GM18909 (cell line): ENCODE results near the gene TARS1.
A peak's percentile ranks its signal among the peaks of the same experiment; 100 is the strongest.

ENCODE experiments used
- ATAC-seq: cut with Tn5 transposase; IDR thresholded peaks from one replicate; pipeline ENCODE4 v1.9.1; 2021; ENCODE audit warnings: mild to moderate bottlenecking; ENCODE audit not compliant: unreplicated experiment, poor library complexity

The TARS1 gene

GRCh38 chr5:33440482-33441240 lies at the start of gene TARS1:
Gene TARS1, plus strand, starts transcription at chr5:33440965. Its CDS starts 122 bp downstream, at chr5:33441087.
- ATAC-seq = peak; percentile 96

- no peak for ATAC-seq
These were observed 42.3 kb upstream of the TARS1 start for GRCh38 chr5:33398501-33398900.

DNA sequence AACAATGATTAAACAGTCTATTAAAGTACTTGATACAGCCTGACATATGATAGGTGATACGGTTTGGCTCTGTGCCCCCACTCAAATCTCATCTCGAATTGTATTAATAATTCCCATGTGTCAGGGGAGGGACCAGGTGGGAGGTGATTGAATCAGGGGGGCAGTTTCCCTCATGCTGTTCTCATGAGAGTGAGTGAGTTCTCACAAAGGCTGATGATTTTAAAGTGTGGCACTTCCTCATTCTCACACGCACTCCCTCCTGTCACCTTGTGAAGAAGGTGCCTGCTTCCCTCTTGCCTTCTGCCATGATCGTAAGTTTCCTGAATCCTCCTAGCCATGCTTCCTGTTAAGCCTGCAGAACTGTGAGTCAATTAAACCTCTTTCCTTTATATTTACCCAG lies 40.1 kb upstream of the TARS1 start:
- peak; percentile 54 for ATAC-seq

GRCh38 chr5:33401482-33402390 lies 39.0 kb upstream of the TARS1 start:
- ATAC-seq = no peak

- no peak for ATAC-seq
These were observed 37.6 kb upstream of the TARS1 start for GRCh38 chr5:33403187-33403586.

DNA sequence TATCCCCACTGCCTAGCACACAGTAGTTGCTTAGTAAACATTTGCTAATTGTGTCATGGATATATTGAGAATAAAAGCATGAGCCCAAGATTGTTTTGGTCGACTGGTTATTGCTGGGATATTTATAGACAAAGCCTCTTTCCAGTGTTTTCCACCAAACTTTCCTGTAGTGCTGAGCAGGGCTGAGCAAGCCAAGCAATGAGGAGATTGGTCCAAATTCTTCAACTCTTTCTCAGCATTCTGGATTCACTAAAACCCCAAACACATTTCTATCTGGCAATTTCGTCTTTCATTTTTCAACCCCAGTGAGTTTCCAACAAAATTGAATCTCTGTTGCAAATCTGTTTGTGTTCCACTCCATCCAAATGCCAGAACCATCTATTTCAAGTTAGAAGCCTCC lies 31.9 kb upstream of the TARS1 start:
- no peak for ATAC-seq

DNA sequence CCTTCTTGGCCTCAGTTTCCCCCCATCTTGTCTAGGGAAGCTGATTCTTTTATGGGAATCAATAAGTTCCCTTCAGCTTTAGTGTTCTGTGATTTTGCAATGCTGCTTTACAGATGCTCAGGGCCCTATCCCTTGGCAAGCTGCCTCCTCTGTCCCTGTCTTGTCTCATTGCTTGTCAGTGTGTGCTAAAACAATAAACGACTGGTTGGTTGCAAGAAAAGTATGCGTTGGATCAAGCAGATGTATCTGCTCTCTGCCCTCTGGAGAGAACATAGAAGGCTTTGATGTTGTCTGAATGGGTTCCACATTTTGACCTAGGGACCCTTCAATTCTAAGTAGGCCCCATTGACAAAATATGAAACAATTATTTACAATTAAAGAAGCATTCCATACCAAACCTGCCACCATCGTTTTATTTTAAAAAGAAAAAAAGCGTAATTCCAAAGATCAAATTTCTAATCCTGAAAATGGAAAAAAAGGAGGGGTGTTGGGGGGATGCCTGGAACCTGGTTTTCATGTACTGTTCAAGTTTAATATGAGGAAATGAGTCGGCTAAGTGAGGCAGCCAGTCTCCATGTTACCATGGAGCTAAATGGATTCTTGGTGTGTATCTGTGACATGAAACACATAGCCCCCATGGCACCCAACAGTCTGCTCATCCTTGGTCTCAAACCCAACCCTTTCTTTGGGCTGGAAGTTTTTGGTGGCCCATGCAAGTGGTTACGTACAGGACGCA lies 31.2 kb upstream of the TARS1 start:
- no peak for ATAC-seq

DNA sequence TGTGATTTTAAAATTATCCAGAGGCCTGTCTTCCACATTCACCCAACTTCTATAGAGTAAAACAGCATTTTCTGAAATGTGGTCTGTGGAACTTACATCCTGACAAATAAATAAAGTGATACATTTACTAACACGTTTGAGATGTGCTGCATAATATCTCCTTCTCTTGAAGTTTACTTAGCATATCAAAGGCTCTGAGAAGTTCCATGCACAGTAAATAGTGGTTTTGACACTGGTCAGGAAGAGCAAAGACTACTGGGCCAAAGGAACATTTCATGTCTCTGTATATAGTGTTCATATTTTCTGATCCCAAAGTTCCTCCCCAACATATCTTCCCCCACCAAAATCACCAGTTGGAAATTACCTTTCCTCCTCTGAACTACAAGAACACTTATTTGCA lies 30.5 kb upstream of the TARS1 start:
- no peak for ATAC-seq

- ATAC-seq = no peak
These were observed 29.3 kb upstream of the TARS1 start for GRCh38 chr5:33411498-33411897.

DNA sequence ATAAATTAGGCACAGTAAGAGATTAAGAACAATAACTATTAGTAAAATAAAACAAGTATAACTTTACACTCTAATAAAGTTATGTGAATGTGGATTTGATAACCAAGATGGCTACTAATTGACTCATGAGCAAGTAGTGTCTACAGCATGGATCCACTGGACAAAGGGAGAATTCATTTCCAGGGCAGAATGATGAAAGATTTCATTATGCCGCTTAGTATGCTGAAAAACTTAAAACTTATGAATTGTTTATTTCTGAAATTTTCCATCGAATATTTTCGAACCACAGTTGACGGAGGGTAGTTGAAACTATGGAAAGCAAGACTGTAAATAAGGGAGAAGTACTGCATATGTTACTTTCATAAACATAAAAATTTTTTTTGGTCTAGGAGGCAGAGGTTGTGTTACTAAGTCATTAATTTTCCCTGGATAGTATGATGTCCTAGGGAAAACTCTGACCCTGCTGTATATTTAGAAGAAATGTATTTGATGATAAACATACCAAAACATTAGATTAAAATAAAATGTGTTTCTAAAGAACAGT lies 24.9 kb upstream of the TARS1 start:
- no peak for ATAC-seq

- no peak for ATAC-seq
These were observed 23.1 kb upstream of the TARS1 start for GRCh38 chr5:33417632-33418031.

DNA sequence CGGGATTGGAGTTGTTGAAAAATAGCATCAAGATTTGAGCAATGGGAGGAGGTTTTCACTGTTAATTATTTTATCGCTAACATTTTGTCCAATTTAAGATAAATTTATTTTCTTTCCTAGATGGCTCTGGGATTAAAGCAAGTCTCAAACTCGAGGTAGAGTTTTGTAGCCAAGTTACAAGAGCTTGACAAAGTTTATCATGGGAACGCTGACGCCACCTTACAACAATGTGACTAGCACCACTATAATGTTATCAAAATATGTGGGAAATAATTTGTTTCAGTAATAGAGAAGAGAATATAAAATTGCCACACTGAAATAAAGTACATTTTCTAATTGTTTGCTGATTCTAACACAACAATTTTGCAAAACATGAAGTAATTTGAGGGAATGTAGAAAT lies 19.8 kb upstream of the TARS1 start:
- no peak for ATAC-seq

DNA sequence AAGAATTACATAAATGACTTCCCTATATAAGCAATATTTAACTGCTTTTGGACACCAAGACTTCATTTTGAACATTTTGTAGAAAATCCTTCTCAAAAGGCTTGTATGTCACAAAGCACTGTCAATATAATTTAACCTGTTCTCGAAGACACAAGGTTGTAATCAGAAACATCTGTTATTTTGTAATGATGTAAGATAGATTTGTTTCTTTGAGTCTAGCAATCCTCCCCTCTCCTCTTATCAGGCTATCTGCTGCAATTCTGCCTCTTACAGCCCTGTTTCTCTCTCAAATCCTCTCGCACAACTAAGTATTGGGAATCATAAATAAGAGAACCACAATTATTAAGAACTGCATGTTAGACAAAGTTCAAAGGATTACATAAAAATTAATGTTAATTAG lies 18.6 kb upstream of the TARS1 start:
- ATAC-seq = no peak

DNA sequence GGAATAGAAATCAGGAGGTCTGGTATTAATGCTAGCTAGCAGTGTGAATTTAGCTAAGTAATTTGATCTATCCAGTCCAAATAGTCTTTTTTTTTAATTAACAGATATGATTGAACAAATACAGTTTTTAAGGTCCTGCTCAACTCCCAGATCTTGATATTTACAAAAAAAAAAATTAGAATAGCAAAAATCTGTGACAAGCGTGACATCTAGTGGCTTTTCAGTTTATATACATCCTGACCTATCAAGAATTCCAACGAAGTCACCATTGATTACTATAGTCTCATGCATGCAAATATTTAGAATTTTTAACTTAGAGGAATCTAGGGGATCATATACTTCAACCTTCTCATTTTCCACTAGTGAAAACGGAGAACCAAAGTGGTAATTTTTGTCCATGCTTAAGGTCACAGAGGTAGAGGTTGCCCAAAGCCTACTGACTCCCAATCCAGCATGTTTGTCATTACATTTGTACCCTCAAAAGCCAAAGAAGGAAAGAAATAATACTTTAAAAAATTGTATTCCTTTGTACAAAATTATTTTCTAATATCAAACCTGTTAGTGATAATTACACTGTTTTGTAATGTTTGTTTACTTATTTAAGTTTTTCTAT lies 17.6 kb upstream of the TARS1 start:
- no peak for ATAC-seq

- ATAC-seq = no peak
These were observed 15.5 kb upstream of the TARS1 start for GRCh38 chr5:33425314-33425713.

- no peak for ATAC-seq
These were observed 9.8 kb upstream of the TARS1 start for GRCh38 chr5:33430983-33431382.

GRCh38 chr5:33432656-33433055 lies 8.1 kb upstream of the TARS1 start:
- ATAC-seq = no peak

- no peak for ATAC-seq
These were observed 7.2 kb upstream of the TARS1 start for GRCh38 chr5:33433303-33434240.

- ATAC-seq = peak; percentile 59
These were observed 4.8 kb upstream of the TARS1 start for GRCh38 chr5:33435893-33436490.
